NCI-H345 treated with DMSO at 0.1 percent for 48 hours (cell line): ENCODE measurements around the gene CHMP1B.

Experiments used
- DNase-seq: peaks from one replicate; lab custom pipeline; 2025; ENCODE audit not compliant: unreplicated experiment; lab: John Stamatoyannopoulos, UW

Gene CHMP1B

DNA sequence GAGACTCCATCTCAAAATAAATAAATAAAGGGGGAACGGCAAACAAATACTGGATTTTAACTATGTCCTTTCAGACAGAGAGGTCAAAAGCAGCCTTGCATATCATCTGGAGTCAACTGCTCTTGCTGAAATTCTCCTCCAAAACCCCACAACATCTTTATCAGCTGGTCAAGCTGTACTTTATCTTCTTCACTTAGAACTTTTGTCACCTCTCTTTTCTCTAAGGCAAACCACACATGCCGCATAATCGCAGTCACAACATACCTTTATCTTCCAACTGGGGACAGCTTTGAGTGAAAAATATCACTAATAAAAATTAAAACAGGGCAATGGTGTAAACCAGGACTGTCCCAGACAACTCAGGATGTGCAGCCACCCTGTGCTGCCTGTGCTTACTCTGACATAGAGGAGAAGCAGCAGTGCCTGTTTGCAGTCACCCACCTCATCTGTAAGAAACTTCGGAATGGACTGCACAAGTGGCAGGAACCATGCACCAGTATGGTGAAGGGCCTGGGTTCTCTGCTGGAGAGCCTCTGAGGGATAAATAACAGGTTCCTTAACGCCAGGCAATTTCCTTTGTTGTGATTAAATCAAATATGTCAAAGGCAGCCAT, 50.7 kb downstream of the CHMP1B start:
- DNase-seq, result no peak

- DNase-seq, result no peak
Observed at GRCh38 chr18:11902522-11903292, 51.5 kb downstream of the CHMP1B start.
